ENCODE results near the gene DCDC2C.
"Not testable (repeated sequence)": the region's sequence is repeated elsewhere in the genome, so short reads cannot be mapped to it uniquely, and the experiment has no call there.

The DCDC2C gene

DNA sequence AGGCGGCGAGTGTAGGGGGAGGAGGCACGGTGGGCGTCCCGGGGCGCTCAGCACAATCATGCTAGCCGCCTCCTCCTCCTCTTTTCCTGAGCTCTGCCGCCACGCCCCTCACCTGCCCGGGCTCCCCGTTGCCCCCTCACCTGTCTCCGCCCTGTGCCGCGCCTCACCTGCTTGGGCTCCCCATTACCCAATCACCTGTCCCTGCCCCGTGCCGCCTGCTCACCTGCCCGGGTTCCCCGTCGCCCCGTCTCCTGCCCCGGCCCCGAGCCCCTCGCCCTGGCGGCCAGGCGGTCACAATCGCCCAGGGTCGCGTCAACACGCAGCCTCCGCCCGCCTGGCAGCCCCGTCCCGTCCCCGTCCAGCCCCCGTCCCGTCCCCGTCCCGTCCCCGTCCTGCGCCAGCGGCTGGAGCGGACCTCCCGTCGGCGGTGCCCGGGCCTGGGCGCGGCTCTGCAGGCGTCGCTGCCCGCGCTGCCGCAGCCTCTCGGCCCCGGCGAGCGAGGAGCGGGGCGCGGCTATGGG is at the start of gene DCDC2C:
TSS of gene DCDC2C (plus strand) at position 340 of the 521 bp plus-strand sequence. CDS start at position 517, 177 bp downstream.
- in situ Hi-C loops (cut with HindIII; ENCODE audit: low sequenced_read_pairs): no loop called here

DNA sequence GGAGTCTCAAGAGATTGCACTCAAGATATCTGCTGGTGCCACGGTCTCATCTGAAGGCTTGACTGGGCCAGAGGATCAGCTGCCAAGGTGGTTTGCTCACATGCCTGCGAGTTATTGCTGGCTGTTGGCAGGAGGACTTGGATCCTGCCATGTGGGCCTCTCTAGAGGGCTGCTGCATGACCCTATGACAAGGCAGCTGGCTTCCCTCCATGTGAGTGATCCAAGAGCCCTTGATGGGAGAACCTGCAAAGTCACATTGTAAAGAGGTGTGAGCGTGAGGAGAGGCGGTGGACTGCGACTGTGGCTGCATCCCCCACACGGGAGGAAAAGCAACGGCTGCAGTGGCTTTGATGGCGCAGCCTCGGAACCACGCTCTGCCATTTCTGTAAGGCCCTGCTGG is 49.4 kb upstream of the DCDC2C start:
- in situ Hi-C loops (cut with HindIII; ENCODE audit: low sequenced_read_pairs): no loop called here

GRCh38 chr2:3654531-3655225 is 48.7 kb upstream of the DCDC2C start:
- in situ Hi-C loops (cut with HindIII; ENCODE audit: low sequenced_read_pairs): no loop called here

- in situ Hi-C loops (cut with HindIII; ENCODE audit: low sequenced_read_pairs): no loop called here
These were observed 47.3 kb upstream of the DCDC2C start for GRCh38 chr2:3655871-3656761.

- in situ Hi-C loops (cut with HindIII; ENCODE audit: low sequenced_read_pairs): no loop called here
These were observed 46.3 kb upstream of the DCDC2C start for GRCh38 chr2:3656762-3657721.

DNA sequence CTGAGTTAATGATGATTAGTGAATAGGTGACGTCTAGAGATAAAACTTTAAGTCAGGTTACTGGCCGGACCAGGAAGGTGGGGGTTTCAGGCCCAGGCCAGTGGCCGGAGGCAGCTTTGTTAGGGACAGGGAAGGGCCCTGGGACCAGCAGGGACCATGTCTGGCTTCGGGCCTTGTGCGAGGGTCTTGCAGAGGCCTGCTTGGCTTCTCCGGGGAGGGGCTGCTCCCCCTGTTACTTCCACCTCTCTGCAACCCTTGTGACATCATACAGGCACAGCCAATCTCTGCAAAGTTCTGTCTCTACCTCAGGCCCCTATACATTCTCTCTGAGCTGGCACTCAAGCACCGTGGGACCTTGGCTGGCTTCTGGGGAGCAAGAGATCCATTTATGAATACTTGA is 45.5 kb upstream of the DCDC2C start, which contains the start of gene ALLC:
TSS of gene ALLC (plus strand) at position 320 of the 400 bp plus-strand sequence. CDS start 12,958 bp downstream, outside the sequence.
- in situ Hi-C loops (cut with HindIII; ENCODE audit: low sequenced_read_pairs): no loop called here

DNA sequence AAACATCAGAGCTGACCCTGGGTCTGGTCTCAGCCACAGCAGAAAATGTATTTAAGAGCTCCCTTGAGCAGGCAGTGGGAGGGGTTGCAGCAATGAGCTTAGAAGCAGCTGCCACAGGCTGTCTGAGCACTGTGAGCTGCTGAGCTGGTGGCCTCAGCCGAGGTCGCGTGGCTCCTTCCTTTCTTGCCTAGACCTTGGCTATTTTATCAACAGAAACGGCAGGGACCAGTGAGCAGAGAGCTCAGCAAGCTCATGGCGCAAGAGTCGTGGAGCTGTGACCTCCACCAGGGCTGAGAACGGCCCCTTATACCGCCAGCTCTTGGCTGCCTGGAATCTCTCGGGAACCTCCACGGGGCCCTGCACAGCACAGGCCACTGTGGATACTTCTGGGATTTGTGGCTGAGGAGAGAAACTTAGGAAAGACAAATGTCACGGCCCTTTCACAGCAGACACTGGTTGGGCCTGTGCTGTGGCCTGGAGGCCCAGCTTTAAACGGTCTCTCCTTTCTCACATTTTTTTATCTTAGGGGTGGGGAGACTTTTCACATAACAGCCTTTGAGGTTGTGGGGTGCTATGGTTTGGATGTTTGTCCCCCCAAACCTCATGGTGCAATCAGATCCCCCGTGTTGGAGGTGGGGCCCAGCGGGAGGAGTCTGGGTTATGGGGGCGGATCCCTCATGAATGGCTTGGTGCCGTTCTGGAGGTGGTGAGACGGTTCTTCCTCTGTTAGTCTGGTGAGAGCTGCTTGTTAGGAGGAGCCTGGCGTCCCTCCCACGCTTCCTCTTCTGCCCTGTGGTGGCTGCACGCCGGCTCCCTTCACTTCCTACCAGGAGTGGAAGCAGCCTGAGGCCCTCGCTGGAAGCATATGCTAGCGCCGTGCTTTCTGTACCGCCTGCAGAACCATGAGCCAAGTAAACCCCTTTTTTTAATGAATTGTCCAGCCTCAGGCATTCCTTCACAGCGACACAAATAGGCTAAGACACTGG is 43.6 kb upstream of the DCDC2C start:
- in situ Hi-C loops (cut with HindIII; ENCODE audit: low sequenced_read_pairs): no loop called here

DNA sequence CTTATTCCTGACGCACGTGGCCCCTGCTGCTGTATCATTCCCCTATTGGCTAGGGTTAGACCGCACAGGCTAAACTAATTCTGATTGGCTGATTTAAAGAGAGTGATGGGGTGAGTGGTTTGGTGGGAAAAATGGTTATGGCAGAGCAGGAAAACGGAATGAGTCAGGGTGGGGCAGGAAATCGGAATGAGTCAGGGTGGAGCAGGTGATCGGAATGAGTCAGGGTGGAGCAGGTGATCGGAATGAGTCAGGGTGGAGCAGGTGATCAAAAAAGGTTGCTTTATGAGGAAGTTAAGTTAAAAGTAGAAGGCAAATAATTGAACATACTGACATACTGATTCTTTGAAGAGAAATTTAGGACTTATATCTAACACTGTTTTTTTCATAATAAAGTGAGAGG is 42.7 kb upstream of the DCDC2C start:
- in situ Hi-C loops (cut with HindIII; ENCODE audit: low sequenced_read_pairs): not testable (repeated sequence)

- in situ Hi-C loops (cut with HindIII; ENCODE audit: low sequenced_read_pairs): no loop called here
These were observed 42.2 kb upstream of the DCDC2C start for GRCh38 chr2:3661149-3661660.

DNA sequence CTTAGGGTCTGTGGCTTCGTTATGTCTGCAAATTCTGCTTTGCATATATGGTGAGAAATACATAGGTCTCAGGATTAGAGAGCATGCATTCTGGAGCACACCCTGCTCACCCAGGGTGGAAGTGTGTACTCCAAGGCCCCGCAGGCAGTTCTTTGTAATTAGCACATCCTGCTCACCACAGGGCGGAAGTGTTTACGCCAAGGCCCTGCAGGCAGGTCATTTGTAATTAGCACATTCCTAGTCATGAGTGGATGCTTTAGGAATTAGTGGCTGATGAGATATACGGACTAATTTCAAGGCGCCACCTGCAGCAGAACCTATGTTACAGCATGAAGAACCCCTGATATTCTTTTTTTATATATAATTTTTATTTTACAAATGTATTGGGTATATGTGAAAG is 41.1 kb upstream of the DCDC2C start:
- in situ Hi-C loops (cut with HindIII; ENCODE audit: low sequenced_read_pairs): no loop called here

GRCh38 chr2:3664118-3664517 is 39.3 kb upstream of the DCDC2C start:
- in situ Hi-C loops (cut with HindIII; ENCODE audit: low sequenced_read_pairs): no loop called here

DNA sequence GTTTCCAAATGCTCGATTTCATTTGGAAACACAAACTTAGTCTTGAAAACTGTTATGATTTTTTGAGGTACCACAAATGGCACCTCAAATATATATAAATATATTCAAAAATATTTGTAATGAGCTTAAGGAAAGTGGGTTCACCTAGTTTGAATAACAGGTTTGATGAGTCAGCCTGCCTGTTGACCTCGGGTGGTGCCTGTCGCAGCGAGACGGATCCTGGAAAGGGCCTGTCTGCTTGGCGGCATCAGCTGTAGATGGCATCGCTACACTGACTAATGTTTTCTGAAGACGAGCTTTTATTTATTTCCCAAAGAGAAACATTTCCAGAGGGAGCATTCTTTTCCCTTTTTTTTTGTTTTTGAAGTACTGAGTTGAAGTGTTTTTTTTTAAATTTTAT is 38.5 kb upstream of the DCDC2C start:
- in situ Hi-C loops (cut with HindIII; ENCODE audit: low sequenced_read_pairs): no loop called here

GRCh38 chr2:3665886-3666612 is 37.3 kb upstream of the DCDC2C start:
- in situ Hi-C loops (cut with HindIII; ENCODE audit: low sequenced_read_pairs): no loop called here

DNA sequence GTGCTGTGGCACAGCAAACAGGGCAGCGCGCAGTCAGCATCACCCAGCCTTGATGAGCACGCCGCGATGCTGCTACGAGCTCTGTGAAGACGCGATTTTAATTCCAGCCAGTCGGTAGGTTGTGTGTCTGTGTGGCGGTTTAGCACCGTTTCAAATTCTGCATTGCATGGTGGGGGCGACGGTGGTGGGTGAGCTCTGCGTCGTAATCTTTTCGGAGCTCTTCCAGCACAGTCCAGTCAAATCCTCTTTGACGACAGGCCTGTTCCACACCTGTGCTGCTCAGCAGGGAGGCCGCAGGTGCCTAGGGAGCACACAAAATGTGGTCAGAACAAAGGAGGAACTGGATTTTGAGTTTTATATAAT is 36.8 kb upstream of the DCDC2C start:
- in situ Hi-C loops (cut with HindIII; ENCODE audit: low sequenced_read_pairs): no loop called here

DNA sequence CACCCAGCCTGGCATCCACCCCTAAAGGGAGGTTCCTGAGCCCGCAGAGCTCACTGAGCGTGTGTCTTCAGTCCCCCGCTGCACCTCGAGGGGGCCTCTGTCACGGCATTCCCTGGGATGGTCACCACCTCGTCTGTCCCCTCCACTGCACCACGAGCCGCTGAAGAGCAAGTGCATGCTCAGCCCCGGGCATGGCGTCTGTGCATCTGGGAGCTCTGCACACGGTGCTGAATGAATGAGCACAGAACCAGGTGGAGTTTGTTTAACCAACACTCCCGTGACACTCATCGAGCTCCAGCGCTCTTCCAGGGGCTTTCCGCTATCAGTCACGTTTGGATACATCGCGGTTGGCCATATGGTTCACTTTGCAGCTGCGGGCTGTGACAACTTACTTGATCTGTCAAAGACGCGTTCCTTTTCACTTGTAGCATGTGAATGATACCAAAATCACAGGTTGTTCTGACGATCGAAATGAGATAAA is 36.2 kb upstream of the DCDC2C start:
- in situ Hi-C loops (cut with HindIII; ENCODE audit: low sequenced_read_pairs): no loop called here

DNA sequence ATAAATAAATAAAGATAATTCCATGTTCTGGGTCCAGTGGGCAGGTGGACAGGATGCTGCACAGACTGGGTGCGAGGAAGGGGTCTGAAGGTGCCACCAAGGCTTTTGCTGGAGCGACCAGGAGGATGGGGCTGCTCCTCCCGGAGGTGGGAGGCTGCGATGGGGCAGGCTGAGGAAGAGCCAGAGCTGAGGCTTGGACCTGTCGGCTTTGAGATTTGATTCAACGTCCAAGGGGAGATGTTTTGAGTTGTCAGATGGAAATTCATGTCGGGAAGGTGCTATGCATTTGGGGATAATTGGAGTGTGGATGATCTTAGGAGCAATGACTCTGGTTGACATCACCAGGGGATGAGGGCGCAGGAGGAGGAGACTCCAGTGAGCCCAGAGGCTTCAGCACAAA is 33.7 kb upstream of the DCDC2C start:
- in situ Hi-C loops (cut with HindIII; ENCODE audit: low sequenced_read_pairs): no loop called here

DNA sequence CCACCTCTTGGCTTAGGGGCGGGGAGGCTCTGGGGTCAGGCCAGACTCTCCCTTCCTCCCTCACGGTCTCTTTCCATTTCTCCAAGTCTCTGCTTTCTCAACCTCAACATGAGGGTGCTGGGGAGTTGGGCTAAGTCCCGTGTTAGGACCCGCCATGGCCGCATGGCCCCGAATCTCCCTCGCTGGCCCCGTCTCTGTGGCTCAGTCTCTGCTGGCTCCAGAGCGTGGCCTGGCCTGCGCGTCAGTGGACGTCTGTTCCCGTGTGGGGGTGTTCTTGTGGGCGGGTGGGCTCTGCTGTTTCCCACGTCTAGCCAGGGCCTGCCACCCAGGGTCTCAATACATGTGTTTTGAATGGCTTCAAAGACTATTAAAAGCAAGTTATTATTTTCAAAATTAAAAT is 33.0 kb upstream of the DCDC2C start:
- in situ Hi-C loops (cut with HindIII; ENCODE audit: low sequenced_read_pairs): no loop called here

- in situ Hi-C loops (cut with HindIII; ENCODE audit: low sequenced_read_pairs): no loop called here
These were observed 32.4 kb upstream of the DCDC2C start for GRCh38 chr2:3670941-3671340.

Data from DLD1 (cell line).